Measurements from ENCODE around the gene SLC7A6.

DNA sequence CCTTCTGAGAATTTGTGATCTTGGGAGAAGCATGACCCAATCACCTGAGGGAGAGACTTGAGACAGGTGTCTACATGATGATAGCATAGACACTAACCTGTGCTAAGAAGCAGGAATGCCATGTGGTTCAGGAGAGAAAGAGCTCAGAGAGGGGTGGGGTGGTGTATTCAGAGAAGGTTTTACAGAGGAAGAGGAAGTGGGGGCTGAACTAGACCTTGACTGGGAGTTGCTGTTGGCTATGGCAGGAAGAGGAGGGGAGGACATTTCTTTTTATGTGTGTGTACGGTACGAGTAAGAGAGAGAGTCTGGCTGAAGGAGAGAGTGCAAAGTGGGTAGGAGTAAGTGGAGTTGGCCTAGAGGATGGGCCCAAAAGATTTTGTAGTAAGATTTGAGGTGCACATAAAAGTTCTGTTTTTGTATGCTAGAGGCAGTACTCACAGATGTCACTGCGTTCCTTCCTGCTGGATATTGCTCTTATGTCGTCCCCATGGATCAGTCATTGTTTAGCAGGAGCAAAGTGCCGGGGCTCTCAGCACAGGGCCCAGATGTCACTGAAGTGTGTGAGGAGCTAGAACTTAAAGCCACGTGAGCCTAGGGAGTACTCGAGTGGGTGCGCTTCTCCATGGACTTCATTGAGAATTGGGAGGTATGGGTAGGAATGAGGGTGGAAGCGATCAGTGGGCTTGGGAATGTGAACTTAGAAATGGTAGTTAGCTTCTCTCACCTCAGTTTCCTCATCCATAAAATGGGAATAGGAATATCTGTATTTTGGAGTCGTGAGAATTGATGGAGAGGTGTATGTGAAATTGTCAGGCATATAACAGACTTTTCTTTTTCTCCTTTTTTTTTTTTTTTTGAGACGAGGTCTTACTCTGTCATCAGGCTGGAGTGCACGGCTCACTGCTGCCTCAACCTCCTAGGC lies 22.1 kb downstream of the SLC7A6 start:
- TF ChIP-seq POLR2A (IDR thresholded peaks at IDR 0.05) = no peak
- TF ChIP-seq, protein P1, sequence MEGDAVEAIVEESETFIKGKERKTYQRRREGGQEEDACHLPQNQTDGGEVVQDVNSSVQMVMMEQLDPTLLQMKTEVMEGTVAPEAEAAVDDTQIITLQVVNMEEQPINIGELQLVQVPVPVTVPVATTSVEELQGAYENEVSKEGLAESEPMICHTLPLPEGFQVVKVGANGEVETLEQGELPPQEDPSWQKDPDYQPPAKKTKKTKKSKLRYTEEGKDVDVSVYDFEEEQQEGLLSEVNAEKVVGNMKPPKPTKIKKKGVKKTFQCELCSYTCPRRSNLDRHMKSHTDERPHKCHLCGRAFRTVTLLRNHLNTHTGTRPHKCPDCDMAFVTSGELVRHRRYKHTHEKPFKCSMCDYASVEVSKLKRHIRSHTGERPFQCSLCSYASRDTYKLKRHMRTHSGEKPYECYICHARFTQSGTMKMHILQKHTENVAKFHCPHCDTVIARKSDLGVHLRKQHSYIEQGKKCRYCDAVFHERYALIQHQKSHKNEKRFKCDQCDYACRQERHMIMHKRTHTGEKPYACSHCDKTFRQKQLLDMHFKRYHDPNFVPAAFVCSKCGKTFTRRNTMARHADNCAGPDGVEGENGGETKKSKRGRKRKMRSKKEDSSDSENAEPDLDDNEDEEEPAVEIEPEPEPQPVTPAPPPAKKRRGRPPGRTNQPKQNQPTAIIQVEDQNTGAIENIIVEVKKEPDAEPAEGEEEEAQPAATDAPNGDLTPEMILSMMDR (IDR thresholded peaks at IDR 0.05) = no peak
